HFF-Myc (cell line): ENCODE data around the gene FRMD6.

ENCODE experiments used
- DNase-seq: peaks from one replicate; pipeline ENCODE4 v3.0.0-alpha.2; 2011; ENCODE audit warnings: low read depth; ENCODE audit errors: extremely low read depth
- H3K4me3 ChIP-seq: replicated peaks from 2 replicates; pipeline ENCODE4 v1.5.1; 2011; ENCODE audit warnings: low read depth, mild to moderate bottlenecking, control low read depth, low read length
- TF ChIP-seq, protein P1 (sequence below): IDR thresholded peaks from 2 replicates; pipeline ENCODE4 v1.5.1; 2012; ENCODE audit warnings: mild to moderate bottlenecking, low read depth, low read length, control low read depth; ENCODE audit errors: missing control alignments

Gene FRMD6

DNA sequence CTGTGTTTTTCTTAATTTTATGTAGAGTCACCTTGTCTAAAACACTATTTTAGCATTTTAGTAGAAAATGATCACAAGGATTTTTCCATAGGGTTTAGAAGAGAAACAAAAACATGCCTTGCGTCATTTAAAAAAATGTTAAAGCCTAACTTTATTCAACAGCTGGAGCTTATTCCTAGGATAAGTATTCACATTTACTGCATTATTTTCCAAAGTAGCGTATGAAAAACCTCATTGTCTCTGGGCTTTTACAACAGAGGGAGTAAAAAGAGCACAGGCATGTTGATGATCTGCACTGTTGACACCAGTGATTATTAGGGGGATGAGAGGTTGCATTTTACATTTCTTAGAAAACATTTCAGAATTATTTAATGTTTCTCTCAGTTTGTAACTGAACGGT is 66.1 kb downstream of the FRMD6 start:
- no peak overlapping the region for H3K4me3 ChIP-seq
- TF ChIP-seq, protein P1, sequence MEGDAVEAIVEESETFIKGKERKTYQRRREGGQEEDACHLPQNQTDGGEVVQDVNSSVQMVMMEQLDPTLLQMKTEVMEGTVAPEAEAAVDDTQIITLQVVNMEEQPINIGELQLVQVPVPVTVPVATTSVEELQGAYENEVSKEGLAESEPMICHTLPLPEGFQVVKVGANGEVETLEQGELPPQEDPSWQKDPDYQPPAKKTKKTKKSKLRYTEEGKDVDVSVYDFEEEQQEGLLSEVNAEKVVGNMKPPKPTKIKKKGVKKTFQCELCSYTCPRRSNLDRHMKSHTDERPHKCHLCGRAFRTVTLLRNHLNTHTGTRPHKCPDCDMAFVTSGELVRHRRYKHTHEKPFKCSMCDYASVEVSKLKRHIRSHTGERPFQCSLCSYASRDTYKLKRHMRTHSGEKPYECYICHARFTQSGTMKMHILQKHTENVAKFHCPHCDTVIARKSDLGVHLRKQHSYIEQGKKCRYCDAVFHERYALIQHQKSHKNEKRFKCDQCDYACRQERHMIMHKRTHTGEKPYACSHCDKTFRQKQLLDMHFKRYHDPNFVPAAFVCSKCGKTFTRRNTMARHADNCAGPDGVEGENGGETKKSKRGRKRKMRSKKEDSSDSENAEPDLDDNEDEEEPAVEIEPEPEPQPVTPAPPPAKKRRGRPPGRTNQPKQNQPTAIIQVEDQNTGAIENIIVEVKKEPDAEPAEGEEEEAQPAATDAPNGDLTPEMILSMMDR: no peak

GRCh38 chr14:51719955-51720354 is 68.2 kb downstream of the FRMD6 start:
- TF ChIP-seq, protein P1: no peak
- H3K4me3 ChIP-seq: no peak overlapping the region

More for the DNA sequence above, 66.1 kb downstream of the FRMD6 start:
- no peak for DNase-seq

GRCh38 chr14:51723990-51724389 is 72.3 kb downstream of the FRMD6 start:
- H3K4me3 ChIP-seq: no peak overlapping the region
- TF ChIP-seq, protein P1: no peak
- no peak for DNase-seq

More at GRCh38 chr14:51719955-51720354, 68.2 kb downstream of the FRMD6 start:
- DNase-seq: no peak

DNA sequence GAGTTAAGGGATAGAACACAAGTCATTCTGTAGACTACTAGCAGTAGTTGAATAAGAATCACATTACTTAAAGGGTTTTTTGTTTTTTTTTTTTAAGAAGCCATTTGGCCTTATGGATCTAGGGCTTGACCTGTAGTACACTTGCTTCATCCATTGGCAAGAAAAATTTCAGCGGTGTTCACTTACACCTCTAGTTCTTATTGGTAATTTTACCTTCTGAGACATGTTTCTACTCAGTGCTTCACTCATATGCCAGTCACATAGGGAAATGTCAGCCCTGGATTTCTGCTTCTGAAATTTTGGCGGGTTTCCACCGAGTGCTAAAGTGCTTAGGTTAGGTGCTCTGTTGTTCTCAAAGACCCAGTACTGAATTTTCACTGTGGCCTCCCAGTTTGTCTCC is 72.9 kb downstream of the FRMD6 start:
- no peak for DNase-seq
- TF ChIP-seq, protein P1: no peak
- H3K4me3 ChIP-seq: no peak overlapping the region

DNA sequence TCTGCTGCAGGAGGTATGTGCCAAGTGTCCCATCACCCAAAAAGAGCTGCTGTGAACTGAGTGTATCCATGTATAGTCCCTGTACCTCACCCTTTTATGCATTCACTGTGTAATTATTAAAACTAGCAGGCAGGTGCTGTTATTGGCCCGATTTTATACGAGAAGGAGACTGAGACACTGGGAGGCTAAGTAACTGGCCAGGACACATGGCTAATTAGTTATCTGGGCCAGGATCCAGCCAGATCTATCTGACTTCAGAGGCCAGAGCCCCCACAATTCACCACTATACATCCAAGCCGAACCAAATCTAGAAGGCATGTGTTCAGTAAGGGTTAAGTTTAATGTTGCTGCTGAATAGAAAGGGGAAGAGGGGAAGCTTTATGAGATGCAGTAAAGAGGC is 73.4 kb downstream of the FRMD6 start:
- TF ChIP-seq, protein P1: no peak
- no peak for DNase-seq
- no peak overlapping the region for H3K4me3 ChIP-seq

GRCh38 chr14:51726166-51726899 is 74.6 kb downstream of the FRMD6 start:
- DNase-seq: no peak

More at GRCh38 chr14:51726166-51726899, 74.6 kb downstream of the FRMD6 start:
- TF ChIP-seq, protein P1: no peak
- H3K4me3 ChIP-seq: no peak overlapping the region
